Ishikawa (cell line): Measurements from ENCODE around the gene LIMK1.
A peak's percentile ranks its signal among the peaks of the same experiment; 100 is the strongest.

Experiments used
- CEBPB ChIP-seq: IDR thresholded peaks from 2 replicates; pipeline ENCODE4 v1.6.1; 2012
- CREB1 ChIP-seq: IDR thresholded peaks from 2 replicates; pipeline ENCODE4 v1.6.1; 2012; ENCODE audit warnings: low read depth
- EGR1 ChIP-seq: IDR thresholded peaks from 2 replicates; pipeline ENCODE4 v1.6.1; 2012
- EP300 ChIP-seq: IDR thresholded peaks from 2 replicates; pipeline ENCODE4 v1.6.1; 2012; ENCODE audit warnings: borderline replicate concordance
- FOXM1 ChIP-seq: IDR thresholded peaks from 2 replicates; pipeline ENCODE4 v1.6.1; 2012; ENCODE audit warnings: low read depth, borderline replicate concordance
- MAX ChIP-seq: IDR thresholded peaks from 2 replicates; pipeline ENCODE4 v1.6.1; 2012
- NFIC ChIP-seq: IDR thresholded peaks from 2 replicates; pipeline ENCODE4 v1.6.1; 2012
- RAD21 ChIP-seq: IDR thresholded peaks from 2 replicates; pipeline ENCODE4 v1.6.1; 2012; ENCODE audit warnings: low read depth
- REST ChIP-seq: IDR thresholded peaks from 2 replicates; pipeline ENCODE4 v1.6.1; 2012; ENCODE audit warnings: low read depth, mild to moderate bottlenecking
- TAF1 ChIP-seq: IDR thresholded peaks from 2 replicates; pipeline ENCODE4 v1.6.1; 2012; ENCODE audit warnings: low read depth, mild to moderate bottlenecking
- TCF12 ChIP-seq: IDR thresholded peaks from 2 replicates; pipeline ENCODE4 v1.6.1; 2012; ENCODE audit warnings: low read depth
- TEAD4 ChIP-seq: IDR thresholded peaks from 2 replicates; pipeline ENCODE4 v1.6.1; 2012
- USF1 ChIP-seq: IDR thresholded peaks from 2 replicates; pipeline ENCODE4 v1.6.1; 2012
- YY1 ChIP-seq: IDR thresholded peaks from 2 replicates; pipeline ENCODE4 v1.6.1; 2012; ENCODE audit warnings: low read depth
- ZBTB7A ChIP-seq: IDR thresholded peaks from 2 replicates; pipeline ENCODE4 v1.6.1; 2012; ENCODE audit warnings: low read depth

LIMK1 gene

DNA sequence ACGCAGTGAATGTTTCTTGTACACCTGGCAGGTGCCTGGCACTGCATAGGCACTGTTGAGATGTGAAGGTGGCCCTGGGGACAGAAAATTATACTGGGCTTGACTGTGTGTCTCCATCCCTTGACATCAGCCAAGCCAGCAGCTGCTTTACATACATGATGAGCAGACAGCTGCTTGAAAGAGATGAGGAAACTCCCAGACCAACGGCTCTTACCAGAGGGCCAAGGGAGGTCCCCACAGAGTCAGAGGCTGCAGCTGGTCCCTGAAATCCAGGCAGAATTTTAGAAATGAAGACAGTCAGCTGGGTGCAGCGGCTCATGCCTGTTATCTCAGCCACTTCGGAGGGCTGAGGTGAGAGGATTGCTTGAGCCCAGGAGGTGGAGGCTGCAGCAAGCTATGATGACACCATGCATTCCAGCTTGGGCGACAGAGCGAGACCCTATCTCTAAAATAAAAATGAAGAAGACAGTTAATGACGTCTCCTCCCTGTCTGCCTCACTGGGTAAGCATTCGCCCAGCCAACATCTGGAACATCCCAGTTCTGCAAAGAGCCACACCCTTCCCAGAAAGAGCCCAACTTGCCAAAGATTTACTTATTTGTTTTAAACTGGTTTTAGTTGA is 17.6 kb downstream of the LIMK1 start:
- TF ChIP-seq EP300 (no peak), FOXM1 (no peak), TEAD4 (no peak), TCF12 (no peak), MAX (no peak), NFIC (no peak), EGR1 (no peak), ZBTB7A (no peak), CREB1 (no peak), USF1 (no peak), RAD21 (no peak)

- TF ChIP-seq EP300 (no peak), YY1 (no peak)
Measured at GRCh38 chr7:74103219-74103772, 19.7 kb downstream of the LIMK1 start.

- TF ChIP-seq TAF1 (no peak), ZBTB7A (no peak), EP300 (no peak), USF1 (no peak), CREB1 (no peak), NFIC (peak; percentile 30; the same call in 1 of the 2 replicates), MAX (peak; percentile 13; the same call in 1 of the 2 replicates), EGR1 (no peak), REST (no peak), YY1 (no peak), FOXM1 (no peak), TEAD4 (peak; percentile 64), CEBPB (no peak), TCF12 (peak; percentile 31; the same call in 1 of the 2 replicates), RAD21 (peak; percentile 14; the same call in 1 of the 2 replicates)
Measured at GRCh38 chr7:74104702-74105101, 21.1 kb downstream of the LIMK1 start.

- no peak for TF ChIP-seq YY1
- no peak for TF ChIP-seq FOXM1
Measured at GRCh38 chr7:74105992-74106391, 22.4 kb downstream of the LIMK1 start.

GRCh38 chr7:74106846-74107245 is 23.2 kb downstream of the LIMK1 start:
- TF ChIP-seq EP300 = no peak
- no peak for TF ChIP-seq TAF1

- TF ChIP-seq CREB1 (no peak), USF1 (no peak), CEBPB (no peak), FOXM1 (no peak), RAD21 (no peak), TCF12 (no peak), YY1 (no peak), TAF1 (no peak), EGR1 (no peak), ZBTB7A (no peak), NFIC (no peak), REST (no peak), EP300 (no peak), TEAD4 (no peak), MAX (no peak)
Measured at GRCh38 chr7:74115326-74115725, 31.7 kb downstream of the LIMK1 start.
